MM.1S (cell line): ENCODE measurements around the gene COBL.

Source experiments
- DNase-seq: peaks from one replicate; pipeline ENCODE4 v3.0.0-alpha.2; 2015
- H2AFZ ChIP-seq: fragments of 300-600 bp; sonication (generic); 2 replicates; pipeline ENCODE4 v1.6.0; 2016; ENCODE audit warnings: antibody characterized with exemption, low read length
- H3F3A ChIP-seq: fragments of 300-600 bp; sonication (generic); 2 replicates; pipeline ENCODE4 v1.6.1; 2016; ENCODE audit warnings: mild to moderate bottlenecking, antibody characterized with exemption, low read length, moderate library complexity, mixed read lengths; ENCODE audit not compliant: insufficient read depth
- H3K27ac ChIP-seq: fragments of 300-600 bp; sonication (generic); 2 replicates; pipeline ENCODE4 v1.5.1; 2016; ENCODE audit warnings: mild to moderate bottlenecking, low read length
- H3K27me3 ChIP-seq: fragments of 300-600 bp; sonication (generic); replicated peaks from 2 replicates; pipeline ENCODE4 v1.6.0; 2016; ENCODE audit warnings: low read length; ENCODE audit not compliant: insufficient read depth
- H3K36me3 ChIP-seq: fragments of 300-600 bp; sonication (generic); replicated peaks from 2 replicates; pipeline ENCODE4 v1.6.1; 2016; ENCODE audit warnings: mild to moderate bottlenecking, low read length, mixed read lengths; ENCODE audit not compliant: insufficient read depth
- H3K4me1 ChIP-seq: fragments of 300-600 bp; sonication (generic); 2 replicates; pipeline ENCODE4 v1.6.1; 2016; ENCODE audit warnings: low read length, mixed read lengths
- H3K4me2 ChIP-seq: fragments of 300-600 bp; sonication (generic); 2 replicates; pipeline ENCODE4 v1.6.0; 2016; ENCODE audit warnings: low read depth, low read length
- H3K4me3 ChIP-seq: fragments of 300-600 bp; sonication (generic); 2 replicates; pipeline ENCODE4 v1.5.1; 2016; ENCODE audit warnings: low read length, mixed read lengths
- H3K79me2 ChIP-seq: fragments of 300-600 bp; sonication (generic); 2 replicates; pipeline ENCODE4 v1.6.1; 2016; ENCODE audit warnings: mixed run types, low read length, mixed read lengths
- H3K9ac ChIP-seq: fragments of 300-600 bp; sonication (generic); 2 replicates; pipeline ENCODE4 v1.6.1; 2016; ENCODE audit warnings: low read length, mixed read lengths
- H3K9me2 ChIP-seq: fragments of 300-600 bp; sonication (generic); replicated peaks from 2 replicates; pipeline ENCODE4 v1.6.1; 2016; ENCODE audit warnings: mild to moderate bottlenecking, low read length, mixed read lengths; ENCODE audit not compliant: insufficient read depth
- H3K9me3 ChIP-seq: fragments of 300-600 bp; sonication (generic); replicated peaks from 2 replicates; pipeline ENCODE4 v1.6.1; 2016; ENCODE audit warnings: mild to moderate bottlenecking, low read length, mixed read lengths; ENCODE audit not compliant: insufficient read depth
- H4K20me1 ChIP-seq: fragments of 300-600 bp; sonication (generic); 2 replicates; pipeline ENCODE4 v1.6.1; 2016; ENCODE audit warnings: mild to moderate bottlenecking, low read length, moderate library complexity, mixed read lengths; ENCODE audit not compliant: insufficient read depth
- EZH2 ChIP-seq: fragments of 300-600 bp; sonication (generic); optimal IDR thresholded peaks from 2 replicates; pipeline ENCODE3; 2017; ENCODE audit warnings: low read depth, mild to moderate bottlenecking, antibody characterized with exemption, low read length, mixed read lengths
- EZH2phosphoT487 ChIP-seq: fragments of 300-600 bp; sonication (generic); IDR thresholded peaks from 2 replicates; pipeline ENCODE4 v1.6.1; 2018; ENCODE audit warnings: antibody characterized with exemption, low read length
- TF ChIP-seq, protein P1 (sequence below): fragments of 300-600 bp; sonication (generic); IDR thresholded peaks from 2 replicates; pipeline ENCODE4 v1.5.1; 2016; ENCODE audit warnings: antibody characterized with exemption, low read length, mixed read lengths

The COBL gene

DNA sequence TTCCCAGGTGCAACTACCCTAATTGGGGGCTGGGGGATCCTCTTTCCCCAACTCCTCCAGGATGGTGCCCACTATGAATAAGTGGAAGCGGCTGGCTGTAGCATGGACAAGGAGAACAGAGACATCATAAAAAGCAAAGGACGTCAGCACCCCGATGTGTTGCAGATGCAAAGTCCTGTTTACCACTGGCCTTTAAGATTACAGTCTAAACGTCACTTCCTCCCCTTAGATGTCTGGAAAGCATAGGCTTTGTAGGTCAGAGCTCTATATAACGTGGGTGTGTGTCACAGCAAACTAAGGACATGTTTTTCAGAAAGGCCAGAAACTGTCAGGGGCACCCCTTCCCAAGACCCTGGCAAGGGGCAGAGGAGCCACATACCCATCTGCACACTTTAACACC, 7.9 kb downstream of the COBL start:
- Histone ChIP-seq H3K4me3 (no peak overlapping the region), H3K27me3 (no peaks in the 10 kb centered on the region), H3K4me1 (no peaks in the 10 kb centered on the region), H2AFZ (no peak overlapping the region), H3K9ac (no peak overlapping the region), H3K79me2 (no peaks in the 10 kb centered on the region), H4K20me1 (no peaks in the 10 kb centered on the region), H3K27ac (no peak overlapping the region), H3K36me3 (no peaks in the 10 kb centered on the region), H3K4me2 (no peak overlapping the region), H3K9me3 (no peaks in the 10 kb centered on the region), H3K9me2 (no peaks in the 10 kb centered on the region), H3F3A (no peaks in the 10 kb centered on the region)
- TF ChIP-seq EZH2phosphoT487 = no peak
- TF ChIP-seq, protein P1, sequence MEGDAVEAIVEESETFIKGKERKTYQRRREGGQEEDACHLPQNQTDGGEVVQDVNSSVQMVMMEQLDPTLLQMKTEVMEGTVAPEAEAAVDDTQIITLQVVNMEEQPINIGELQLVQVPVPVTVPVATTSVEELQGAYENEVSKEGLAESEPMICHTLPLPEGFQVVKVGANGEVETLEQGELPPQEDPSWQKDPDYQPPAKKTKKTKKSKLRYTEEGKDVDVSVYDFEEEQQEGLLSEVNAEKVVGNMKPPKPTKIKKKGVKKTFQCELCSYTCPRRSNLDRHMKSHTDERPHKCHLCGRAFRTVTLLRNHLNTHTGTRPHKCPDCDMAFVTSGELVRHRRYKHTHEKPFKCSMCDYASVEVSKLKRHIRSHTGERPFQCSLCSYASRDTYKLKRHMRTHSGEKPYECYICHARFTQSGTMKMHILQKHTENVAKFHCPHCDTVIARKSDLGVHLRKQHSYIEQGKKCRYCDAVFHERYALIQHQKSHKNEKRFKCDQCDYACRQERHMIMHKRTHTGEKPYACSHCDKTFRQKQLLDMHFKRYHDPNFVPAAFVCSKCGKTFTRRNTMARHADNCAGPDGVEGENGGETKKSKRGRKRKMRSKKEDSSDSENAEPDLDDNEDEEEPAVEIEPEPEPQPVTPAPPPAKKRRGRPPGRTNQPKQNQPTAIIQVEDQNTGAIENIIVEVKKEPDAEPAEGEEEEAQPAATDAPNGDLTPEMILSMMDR = no peak
- no peak for TF ChIP-seq EZH2
- no peak for DNase-seq

DNA sequence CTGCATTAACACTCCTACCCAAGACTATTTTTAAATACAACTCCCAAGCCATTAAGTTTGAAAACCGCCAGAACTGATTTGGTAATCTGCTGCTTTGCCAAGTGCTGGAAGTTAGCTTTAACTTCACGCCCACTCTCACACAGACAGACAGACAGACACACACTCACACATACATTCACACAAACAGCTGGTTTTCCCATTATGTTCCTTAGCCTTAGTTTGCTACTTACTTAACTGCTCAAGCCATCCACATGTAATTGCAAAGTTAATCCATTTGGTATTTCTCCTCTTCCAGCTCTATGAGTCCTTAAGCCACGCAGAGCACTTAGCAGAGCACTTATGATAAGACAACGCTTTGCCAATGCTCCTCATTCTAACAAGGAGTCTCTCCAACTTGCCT, 8.3 kb downstream of the COBL start:
- H3K79me2 ChIP-seq = no peaks in the 10 kb centered on the region

DNA sequence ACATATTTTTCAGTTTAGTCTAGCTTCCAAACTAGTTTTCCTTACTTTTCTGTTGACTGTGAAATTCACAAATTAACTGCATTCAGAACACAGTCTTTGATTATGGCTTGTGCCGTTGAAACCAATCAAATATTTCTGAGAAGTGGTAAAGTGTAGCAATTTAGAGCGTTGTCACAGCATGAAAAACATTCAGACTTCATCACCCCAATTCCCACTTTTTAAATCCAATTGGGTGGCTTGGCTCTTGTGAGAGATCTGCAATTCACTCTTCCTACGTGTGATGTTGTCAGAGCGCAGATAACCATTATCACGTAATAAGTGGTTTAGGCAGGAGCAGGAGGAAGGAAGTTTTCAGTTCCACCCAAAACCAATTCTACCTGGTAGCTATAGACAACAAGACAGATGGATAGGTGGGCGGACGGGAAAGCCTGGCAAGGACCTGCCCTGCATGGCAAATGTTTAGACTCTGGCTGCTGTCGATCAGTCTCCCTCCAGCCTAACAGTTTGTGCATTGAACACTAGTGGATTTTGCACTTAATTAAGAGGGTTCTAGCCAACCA, 8.9 kb downstream of the COBL start:
- H3K9ac ChIP-seq = no peak overlapping the region
- no peaks in the 10 kb centered on the region for H3F3A ChIP-seq
- no peaks in the 10 kb centered on the region for H3K9me3 ChIP-seq
- TF ChIP-seq EZH2phosphoT487 = no peak
- TF ChIP-seq, protein P1 = no peak
- TF ChIP-seq EZH2 = no peak
- DNase-seq = no peak
- no peaks in the 10 kb centered on the region for H3K4me1 ChIP-seq
- H3K27ac ChIP-seq = no peak overlapping the region
- H3K79me2 ChIP-seq = no peaks in the 10 kb centered on the region
- no peaks in the 10 kb centered on the region for H3K9me2 ChIP-seq
- no peak overlapping the region for H2AFZ ChIP-seq
- H3K4me3 ChIP-seq = no peak overlapping the region
- no peaks in the 10 kb centered on the region for H3K36me3 ChIP-seq
- H3K4me2 ChIP-seq = no peak overlapping the region
- no peaks in the 10 kb centered on the region for H4K20me1 ChIP-seq
- H3K27me3 ChIP-seq = no peaks in the 10 kb centered on the region

More for the DNA sequence above, 8.3 kb downstream of the COBL start:
- Histone ChIP-seq H3K9me3 (no peaks in the 10 kb centered on the region), H3K27ac (no peak overlapping the region), H3K9ac (no peak overlapping the region), H2AFZ (no peak overlapping the region), H4K20me1 (no peaks in the 10 kb centered on the region), H3K4me2 (no peak overlapping the region), H3K4me1 (no peaks in the 10 kb centered on the region), H3K4me3 (no peak overlapping the region), H3K27me3 (no peaks in the 10 kb centered on the region), H3K9me2 (no peaks in the 10 kb centered on the region), H3K36me3 (no peaks in the 10 kb centered on the region), H3F3A (no peaks in the 10 kb centered on the region)
- TF ChIP-seq EZH2 (no peak), EZH2phosphoT487 (no peak)
- TF ChIP-seq, protein P1 = no peak
- no peak for DNase-seq
